Measurements from ENCODE around the gene KRTAP5-3.
"Not testable (repeated sequence)": the region's sequence is repeated elsewhere in the genome, so short reads cannot be mapped to it uniquely, and the experiment has no call there.

- not testable (repeated sequence) for TF ChIP-seq CTCF, POLR2A (IDR thresholded peaks at IDR 0.05)
Measured at GRCh38 chr11:1607901-1608300, 362 bp downstream of the KRTAP5-3 start.

Data from adrenal gland (tissue), 5 donors.